Large intestine (tissue), 3 donors: ENCODE results near the gene RASAL1. TPM values are rescaled to one million over a fixed set of nuclear protein-coding genes. Genes with fewer than 3 reads are reported as not detected.

Experiments used
- DNase-seq, 2 donors: peaks; one replicate each; pipeline versions ENCODE4 v3.0.0 to v3.0.0-alpha.2; 2013
- H3K27ac ChIP-seq: one replicate; pipeline ENCODE4 v1.5.1; 2013; ENCODE audit warnings: low read length
- H3K27me3 ChIP-seq: 2 replicates; pipeline ENCODE4 v1.6.1; 2013; ENCODE audit warnings: low read length; ENCODE audit not compliant: control insufficient read depth, insufficient read depth
- H3K36me3 ChIP-seq: 2 replicates; pipeline ENCODE4 v1.6.1; 2013; ENCODE audit warnings: low read length; ENCODE audit not compliant: control insufficient read depth, insufficient read depth
- H3K4me1 ChIP-seq: one replicate; pipeline ENCODE4 v1.6.1; 2013; ENCODE audit warnings: low read length; ENCODE audit not compliant: control insufficient read depth, insufficient read depth
- H3K4me3 ChIP-seq: one replicate; pipeline ENCODE4 v1.5.1; 2013; ENCODE audit warnings: low read length
- H3K9me3 ChIP-seq: one replicate; pipeline ENCODE4 v1.6.1; 2013; ENCODE audit warnings: mild to moderate bottlenecking, low read depth, low read length, moderate library complexity; ENCODE audit not compliant: control insufficient read depth
- WGBS: methylation state at CpG from one replicate; pipeline ENCODE4 v1.1.5; 2013; ENCODE audit warnings: low lambda C conversion rate; ENCODE audit not compliant: insufficient coverage; 5-methylcytosine and 5-hydroxymethylcytosine counted together
- polyA plus RNA-seq: library from polyadenylated mRNA; unstranded; fragments of 120-200 nt; gene quantifications from one replicate; pipeline ENCODE4 v1.2.1, GENCODE V29; 2013

The RASAL1 gene
- polyA plus RNA-seq, 1 donor = 0.69 TPM

DNA sequence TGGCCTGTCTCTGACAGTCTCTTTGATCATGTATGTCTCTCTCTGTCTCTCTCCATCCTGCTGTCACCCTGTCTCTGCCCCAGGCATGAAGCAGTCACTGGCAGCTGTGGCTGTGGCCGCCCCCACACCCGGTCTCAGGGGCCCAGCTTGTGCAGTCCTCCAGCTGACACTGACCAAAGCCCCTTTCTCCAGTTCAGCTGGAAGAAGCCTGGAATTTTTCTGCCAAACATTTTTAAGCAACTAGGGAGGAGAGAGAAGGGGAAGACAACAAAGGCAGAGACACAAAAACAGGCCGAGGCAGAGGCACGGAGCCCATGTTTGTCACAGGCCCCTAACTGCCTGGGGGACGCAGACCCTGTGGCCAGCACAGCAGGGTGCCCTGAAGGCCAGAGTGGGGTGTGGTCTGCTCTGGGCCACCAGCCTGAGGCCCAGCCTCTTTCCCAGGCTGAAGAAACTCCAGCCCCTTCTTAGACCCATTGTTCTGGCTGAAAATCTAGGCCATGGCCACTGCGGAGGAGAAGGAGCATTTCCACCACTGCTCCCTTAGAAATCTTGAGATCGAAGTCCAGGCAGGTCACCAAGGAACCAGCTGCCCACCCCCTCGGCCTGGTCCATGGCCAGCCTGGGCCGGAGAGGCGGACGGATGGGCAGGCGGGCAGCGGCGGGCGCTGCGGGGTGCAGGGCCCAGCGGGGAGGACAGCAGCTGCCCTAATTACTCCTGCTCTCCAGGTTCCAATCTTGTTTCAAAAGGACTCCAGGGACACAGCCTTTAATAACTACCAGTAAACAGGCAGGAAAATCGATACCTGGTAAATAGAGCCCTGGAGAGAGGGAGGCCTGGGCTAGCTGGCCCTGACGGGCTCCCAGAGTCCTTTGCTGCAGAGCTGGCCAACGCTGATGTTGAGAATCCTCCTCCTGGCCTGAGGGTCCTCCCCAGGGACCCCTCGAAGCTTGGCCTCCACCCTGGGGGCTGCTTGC is 64.1 kb downstream of the RASAL1 start:
- DNase-seq = no peak
- Histone ChIP-seq H3K4me3 (no peak overlapping the region), H3K9me3 (no peaks in the 10 kb centered on the region), H3K36me3 (no peaks in the 10 kb centered on the region), H3K27me3 (peaks cover 5% of the 10 kb centered on the region), H3K27ac (no peak overlapping the region), H3K4me1 (no peaks in the 10 kb centered on the region)
- WGBS = no CpG with 5 or more reads among the region's 21 CpGs

DNA sequence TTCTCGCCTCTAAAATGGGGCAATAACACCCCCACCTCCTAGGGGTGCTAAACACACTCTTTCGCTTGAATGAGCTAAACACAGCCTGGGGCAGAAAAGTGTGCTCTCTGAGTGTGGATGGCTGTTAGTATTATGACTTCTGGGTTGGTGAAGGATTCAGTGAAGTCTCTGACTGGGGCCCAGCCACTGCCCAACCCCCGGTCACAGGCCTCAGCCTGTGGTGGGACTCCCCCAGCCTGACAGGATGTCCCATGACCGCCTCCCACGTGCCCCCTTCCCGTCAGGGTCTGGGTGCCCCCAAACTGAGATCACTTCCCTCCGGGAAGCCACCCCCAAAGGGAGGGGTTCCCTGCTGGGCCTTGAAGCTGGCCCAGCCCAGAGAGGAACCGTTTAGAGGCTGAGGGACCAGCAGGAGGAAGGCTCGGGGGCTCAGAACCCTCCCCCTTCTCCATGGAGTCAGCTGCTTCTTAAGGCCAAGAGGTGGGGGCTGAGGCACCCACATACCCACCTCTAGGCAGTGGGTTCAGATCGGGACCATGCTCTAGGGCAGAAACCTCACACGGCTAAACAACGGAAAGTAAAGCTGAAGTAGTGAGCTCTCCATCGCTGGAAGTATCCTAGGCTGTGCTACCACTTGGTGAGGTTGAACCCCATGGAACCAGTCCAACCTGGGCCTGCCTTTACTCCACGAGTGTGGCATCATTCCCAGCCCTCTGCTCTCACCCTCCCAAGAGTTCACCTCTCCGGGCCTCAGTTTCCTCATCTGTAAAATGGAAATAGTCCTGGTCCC is 65.2 kb downstream of the RASAL1 start:
- WGBS = no CpG with 5 or more reads among the region's 15 CpGs
- H3K36me3 ChIP-seq = no peaks in the 10 kb centered on the region
- no peak overlapping the region for H3K27ac ChIP-seq
- peaks cover 5% of the 10 kb centered on the region for H3K27me3 ChIP-seq
- H3K4me3 ChIP-seq = no peak overlapping the region
- no peak for DNase-seq
- H3K9me3 ChIP-seq = no peaks in the 10 kb centered on the region
- no peaks in the 10 kb centered on the region for H3K4me1 ChIP-seq

DNA sequence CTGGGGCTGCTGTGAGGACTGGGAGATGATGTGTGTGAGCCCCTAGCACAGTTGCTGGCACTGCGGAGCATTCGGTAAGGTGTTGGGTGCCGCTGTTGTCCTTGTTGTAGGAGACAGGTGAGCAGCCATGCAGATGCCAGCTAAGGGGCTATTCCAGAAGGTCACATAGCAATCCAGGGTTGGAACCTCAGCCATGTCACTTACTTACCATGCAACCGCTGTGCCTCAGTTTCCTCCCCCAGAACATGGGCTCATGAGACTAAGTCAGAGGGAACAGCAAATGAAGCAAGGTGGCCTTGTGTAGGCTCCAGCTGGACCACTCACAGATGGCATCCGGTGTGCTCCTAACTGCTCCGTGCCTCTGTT is 65.8 kb downstream of the RASAL1 start:
- no peak overlapping the region for H3K4me3 ChIP-seq
- no CpG with 5 or more reads among the region's 6 CpGs for WGBS
- H3K9me3 ChIP-seq = no peaks in the 10 kb centered on the region
- no peaks in the 10 kb centered on the region for H3K36me3 ChIP-seq
- no peaks in the 10 kb centered on the region for H3K4me1 ChIP-seq
- DNase-seq = no peak
- H3K27me3 ChIP-seq = peaks cover 11% of the 10 kb centered on the region
- no peak overlapping the region for H3K27ac ChIP-seq

DNA sequence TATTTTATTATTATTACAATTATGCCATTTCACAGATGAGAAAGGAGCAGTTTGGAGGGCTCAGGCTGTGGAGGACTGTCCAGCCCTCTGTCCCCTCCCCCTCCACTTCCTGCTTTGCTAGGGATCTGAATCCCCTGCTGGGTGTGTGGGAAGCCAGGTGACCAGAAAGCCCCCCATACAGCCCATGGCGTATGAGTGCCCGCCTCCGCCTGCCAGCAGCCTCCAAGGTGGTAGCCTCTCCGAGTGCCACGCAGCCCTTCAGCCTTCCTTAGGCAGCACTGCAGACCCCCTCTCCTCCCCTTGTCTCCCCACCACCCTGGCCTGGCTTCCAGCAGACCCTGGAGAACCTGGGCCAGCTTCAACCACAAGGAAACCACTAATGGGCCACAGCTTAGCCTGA is 66.4 kb downstream of the RASAL1 start:
- WGBS = no CpG with 5 or more reads among the region's 5 CpGs

DNA sequence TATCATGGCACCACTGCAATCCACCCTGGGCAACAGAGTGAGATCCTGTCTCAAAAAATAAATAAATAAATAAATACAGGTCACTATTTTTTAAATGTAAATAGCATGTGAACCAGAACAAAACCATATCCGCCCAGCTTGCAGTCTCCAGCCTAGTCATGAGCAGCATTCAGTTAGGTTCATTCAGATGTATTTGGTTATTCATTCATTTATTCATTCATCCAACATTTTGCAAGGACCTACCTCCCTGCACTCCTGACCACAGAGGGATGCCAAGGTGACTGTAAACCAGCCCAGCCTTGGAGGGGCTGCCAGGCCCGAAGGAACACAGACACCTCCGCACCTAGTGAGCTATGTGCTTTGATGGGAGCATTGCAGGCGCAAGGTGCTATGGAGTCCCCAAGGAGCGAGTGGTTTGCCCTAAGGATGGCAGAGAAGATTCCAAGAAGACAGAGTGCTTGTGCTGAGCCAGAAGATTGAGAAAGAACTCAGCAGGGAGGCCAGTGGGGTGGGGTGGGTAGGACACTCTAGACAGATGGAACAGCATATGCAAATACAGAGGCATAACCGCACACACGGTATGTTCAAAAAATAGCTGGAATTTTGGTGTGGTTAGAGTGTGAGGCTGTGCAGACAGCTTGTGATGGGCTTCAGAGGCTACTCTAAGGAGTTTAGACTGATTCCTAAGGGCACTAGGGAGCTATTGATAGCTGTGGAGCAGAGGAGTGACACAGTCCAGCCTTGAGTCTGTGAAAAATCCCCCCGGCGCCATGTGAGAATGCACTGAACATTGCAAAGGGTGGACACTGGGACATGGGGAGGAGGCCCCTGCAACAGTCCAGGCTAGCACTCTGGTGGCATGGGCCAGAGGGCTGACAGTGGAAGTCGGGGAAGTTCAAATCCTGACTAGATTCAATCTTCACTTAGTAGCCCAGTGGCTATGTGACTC is 67.3 kb downstream of the RASAL1 start:
- Histone ChIP-seq H3K27me3 (peaks cover 9% of the 10 kb centered on the region), H3K27ac (no peak overlapping the region), H3K4me1 (no peaks in the 10 kb centered on the region), H3K4me3 (no peak overlapping the region), H3K36me3 (no peaks in the 10 kb centered on the region), H3K9me3 (no peaks in the 10 kb centered on the region)
- no CpG with 5 or more reads among the region's 10 CpGs for WGBS
- DNase-seq = no peak

More for the DNA sequence above, 66.4 kb downstream of the RASAL1 start:
- Histone ChIP-seq H3K4me3 (no peak overlapping the region), H3K27me3 (peaks cover 9% of the 10 kb centered on the region), H3K27ac (no peak overlapping the region), H3K4me1 (no peaks in the 10 kb centered on the region), H3K9me3 (no peaks in the 10 kb centered on the region), H3K36me3 (no peaks in the 10 kb centered on the region)
- DNase-seq = no peak

DNA sequence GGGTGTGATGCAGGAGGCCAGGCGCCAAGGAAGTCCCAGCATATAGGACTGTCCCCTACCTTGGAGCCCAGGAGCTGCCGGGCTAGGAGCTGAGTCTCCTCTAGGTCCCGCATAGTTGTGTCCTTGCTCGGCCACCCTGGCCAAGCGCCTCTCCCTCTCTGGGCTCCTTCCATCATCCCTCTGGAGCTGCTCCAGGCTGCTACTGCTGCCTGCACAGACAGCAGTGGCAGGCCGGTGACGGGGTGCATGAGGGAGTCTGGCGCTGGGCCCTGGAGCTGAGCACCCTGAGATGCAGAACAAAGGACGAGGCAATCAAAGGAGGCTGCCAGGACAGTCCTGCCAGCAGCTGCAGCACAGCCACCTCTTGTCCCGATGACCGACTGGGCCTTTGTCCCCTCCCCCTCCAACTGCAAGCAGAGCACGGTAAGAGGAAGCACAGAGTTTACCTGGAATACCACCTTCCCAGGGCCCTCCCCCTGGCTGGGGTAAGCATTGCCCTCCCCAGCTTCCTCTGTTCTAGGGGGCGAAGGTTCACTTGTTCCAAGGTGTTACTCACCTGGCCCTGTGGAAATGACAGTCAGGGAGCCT is 68.7 kb downstream of the RASAL1 start:
- peaks cover 16% of the 10 kb centered on the region for H3K27me3 ChIP-seq
- no peaks in the 10 kb centered on the region for H3K4me1 ChIP-seq
- H3K9me3 ChIP-seq = no peaks in the 10 kb centered on the region
- no peaks in the 10 kb centered on the region for H3K36me3 ChIP-seq
- no peak overlapping the region for H3K27ac ChIP-seq
- no peak overlapping the region for H3K4me3 ChIP-seq
- DNase-seq = peak in 1 of 2 donors; percentile 31
- WGBS = no CpG with 5 or more reads among the region's 13 CpGs

DNA sequence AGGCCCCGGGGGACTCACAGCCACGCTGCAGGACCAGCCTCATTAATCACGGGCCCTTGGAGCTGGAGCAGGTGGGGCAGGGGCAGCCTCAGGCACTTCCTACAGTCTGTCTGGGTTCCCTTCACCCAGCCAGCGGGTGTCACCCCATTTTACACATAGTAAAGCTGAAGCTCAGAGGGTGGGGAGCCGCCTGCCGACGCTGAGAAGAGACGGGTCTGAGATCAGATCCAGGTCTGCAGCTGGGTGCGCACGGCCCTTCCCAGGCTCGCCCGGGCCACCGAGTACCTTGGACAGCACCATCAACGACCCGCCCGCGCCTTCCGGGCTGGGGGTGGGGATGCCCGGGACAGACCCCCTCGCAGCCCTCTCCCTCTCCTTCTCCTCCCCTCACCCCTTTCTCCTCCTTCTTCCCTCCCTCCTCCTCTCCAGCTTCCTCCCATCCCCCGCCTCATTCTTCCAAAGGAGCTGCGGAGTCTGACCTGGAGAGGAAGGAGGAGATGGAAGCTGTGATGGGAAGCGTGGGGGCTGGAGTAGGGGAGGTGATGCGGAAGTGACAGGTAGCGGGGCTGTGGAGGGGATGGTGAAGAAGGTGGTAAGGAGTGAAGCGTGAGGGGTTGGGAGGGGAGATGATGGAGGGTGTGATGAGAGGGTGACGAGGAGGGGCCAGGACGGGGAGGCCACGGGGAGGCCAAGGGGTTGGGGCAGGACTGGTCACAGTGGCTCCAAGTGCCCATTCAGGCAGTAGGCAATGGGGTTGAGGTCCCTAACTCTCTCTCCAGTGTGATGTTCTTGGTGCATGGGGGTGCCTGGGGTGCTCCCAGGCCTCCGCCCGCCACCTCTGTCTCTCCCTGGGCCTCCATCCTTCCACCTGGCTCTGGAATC is 70.2 kb downstream of the RASAL1 start:
- Histone ChIP-seq H3K27me3 (peaks cover 16% of the 10 kb centered on the region), H3K4me1 (no peaks in the 10 kb centered on the region), H3K9me3 (no peaks in the 10 kb centered on the region), H3K27ac (no peak overlapping the region), H3K4me3 (no peak overlapping the region), H3K36me3 (no peaks in the 10 kb centered on the region)
- DNase-seq = no peak
- WGBS = 20% methylated on average over 2 of the region's 31 CpGs

DNA sequence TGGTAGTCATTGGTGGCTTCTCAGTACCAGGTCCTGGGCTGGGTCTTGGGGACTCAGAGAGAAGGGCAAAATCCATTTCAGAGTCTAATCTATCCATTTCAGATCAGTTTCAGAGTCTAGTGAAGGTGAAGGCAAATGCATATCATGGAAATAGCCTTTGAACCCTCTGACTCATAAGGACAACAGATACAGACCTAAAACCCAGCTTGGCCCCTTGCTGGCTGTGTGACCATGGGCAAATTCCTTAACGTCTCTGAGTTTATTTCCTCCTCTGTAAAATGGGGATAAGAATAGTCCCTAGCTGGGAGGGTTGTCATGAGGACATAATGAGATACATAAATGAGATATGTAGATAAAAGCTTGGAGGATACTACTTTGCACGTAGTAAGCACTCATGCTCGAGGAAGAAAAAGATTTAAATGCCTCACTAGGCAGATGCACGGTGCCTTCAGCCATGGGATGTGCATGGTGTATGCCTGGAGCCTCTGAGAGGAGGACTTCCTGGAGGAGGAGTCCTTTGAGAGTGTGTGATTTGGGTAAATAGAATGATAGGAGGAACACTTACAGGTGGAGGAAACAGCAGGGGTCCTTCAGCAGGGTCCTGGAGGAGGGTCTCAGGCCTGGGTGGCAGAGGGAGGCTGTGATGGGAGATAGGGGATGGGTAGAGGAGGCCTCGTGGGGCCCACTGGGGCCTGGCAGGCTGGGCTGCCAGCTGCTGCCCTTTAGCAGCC is 71.0 kb downstream of the RASAL1 start:
- Histone ChIP-seq H3K4me1 (no peaks in the 10 kb centered on the region), H3K27me3 (peaks cover 16% of the 10 kb centered on the region), H3K36me3 (no peaks in the 10 kb centered on the region), H3K4me3 (no peak overlapping the region), H3K27ac (no peak overlapping the region), H3K9me3 (no peaks in the 10 kb centered on the region)
- WGBS = no CpG with 5 or more reads among the region's 5 CpGs
- no peak for DNase-seq
